GM21447 (cell line): ENCODE data around the gene TPST1.
"Not testable (repeated sequence)": the region's sequence is repeated elsewhere in the genome, so short reads cannot be mapped to it uniquely, and the experiment has no call there.

Experiments used
- ATAC-seq: cut with Tn5 transposase; IDR thresholded peaks from one replicate; pipeline ENCODE4 v1.9.1; 2021; ENCODE audit not compliant: unreplicated experiment

Gene TPST1

GRCh38 chr7:66187905-66188304, 17.2 kb upstream of the TPST1 start:
- ATAC-seq, result no peak

GRCh38 chr7:66188645-66189044, 16.5 kb upstream of the TPST1 start:
- ATAC-seq, result no peak

- no peak for ATAC-seq
These were observed 15.2 kb upstream of the TPST1 start for GRCh38 chr7:66189695-66190503.

- ATAC-seq, result no peak
These were observed 14.7 kb upstream of the TPST1 start for GRCh38 chr7:66190504-66190857.

GRCh38 chr7:66193146-66193725, 11.9 kb upstream of the TPST1 start:
- no peak for ATAC-seq

- no peak for ATAC-seq
These were observed 6.7 kb upstream of the TPST1 start for GRCh38 chr7:66198469-66198868.

- ATAC-seq, result no peak
These were observed 6.2 kb upstream of the TPST1 start for GRCh38 chr7:66198956-66199355.

GRCh38 chr7:66202441-66202840, 2.7 kb upstream of the TPST1 start:
- no peak for ATAC-seq

GRCh38 chr7:66205741-66206090, 582 bp downstream of the TPST1 start:
- ATAC-seq, result peak; percentile 5

GRCh38 chr7:66206119-66206933, 1.2 kb downstream of the TPST1 start:
- ATAC-seq, result no peak

- no peak for ATAC-seq
These were observed 1.8 kb downstream of the TPST1 start for GRCh38 chr7:66206934-66207240.

- no peak for ATAC-seq
These were observed 2.4 kb downstream of the TPST1 start for GRCh38 chr7:66207540-66207939.

- no peak for ATAC-seq
These were observed 6.3 kb downstream of the TPST1 start for GRCh38 chr7:66211429-66211828.

- ATAC-seq, result no peak
These were observed 8.5 kb downstream of the TPST1 start for GRCh38 chr7:66213637-66214036.

GRCh38 chr7:66216687-66217086, 11.6 kb downstream of the TPST1 start:
- ATAC-seq, result no peak

GRCh38 chr7:66219805-66220204, 14.7 kb downstream of the TPST1 start:
- no peak for ATAC-seq

GRCh38 chr7:66221442-66221841, 16.3 kb downstream of the TPST1 start:
- ATAC-seq, result no peak

- no peak for ATAC-seq
These were observed 22.7 kb downstream of the TPST1 start for GRCh38 chr7:66227808-66228207.

GRCh38 chr7:66231326-66232216, 26.4 kb downstream of the TPST1 start:
- not testable (repeated sequence) for ATAC-seq

GRCh38 chr7:66233638-66234037, 28.5 kb downstream of the TPST1 start:
- no peak for ATAC-seq

- ATAC-seq, result no peak
These were observed 31.7 kb downstream of the TPST1 start for GRCh38 chr7:66236713-66237303.
